WERI-Rb-1 (cell line): ENCODE results near the gene CNN1.

Experiments used
- DNase-seq: peaks from one replicate; pipeline ENCODE4 v3.0.0-alpha.2; 2020
- H3K27ac ChIP-seq: fragments of 250-450 bp; sonication (Bioruptor Pico); 2 replicates; pipeline ENCODE4 v1.5.1; 2020; ENCODE audit warnings: mild to moderate bottlenecking, moderate library complexity
- H3K27me3 ChIP-seq: fragments of 250-450 bp; sonication (Bioruptor Pico); 2 replicates; pipeline ENCODE4 v1.5.1; 2021; ENCODE audit warnings: mild to moderate bottlenecking, low read depth, moderate library complexity; ENCODE audit not compliant: insufficient read depth, severe bottlenecking
- H3K36me3 ChIP-seq: fragments of 250-450 bp; sonication (Bioruptor Pico); 2 replicates; pipeline ENCODE4 v1.5.1; 2020; ENCODE audit warnings: mild to moderate bottlenecking, moderate library complexity
- H3K4me3 ChIP-seq: 2 replicates; pipeline ENCODE4 v1.5.1; 2011; ENCODE audit warnings: low read depth, mild to moderate bottlenecking, control low read depth, low read length
- H3K9me3 ChIP-seq: fragments of 250-450 bp; sonication (Bioruptor Pico); 2 replicates; pipeline ENCODE4 v1.5.1; 2021; ENCODE audit warnings: mild to moderate bottlenecking, moderate library complexity; ENCODE audit not compliant: severe bottlenecking
- TF ChIP-seq, protein P1 (sequence below): IDR thresholded peaks from 2 replicates; pipeline ENCODE4 v1.5.1; 2011; ENCODE audit warnings: low read depth, mild to moderate bottlenecking, control low read depth, inconsistent platforms, low read length

Gene CNN1

DNA sequence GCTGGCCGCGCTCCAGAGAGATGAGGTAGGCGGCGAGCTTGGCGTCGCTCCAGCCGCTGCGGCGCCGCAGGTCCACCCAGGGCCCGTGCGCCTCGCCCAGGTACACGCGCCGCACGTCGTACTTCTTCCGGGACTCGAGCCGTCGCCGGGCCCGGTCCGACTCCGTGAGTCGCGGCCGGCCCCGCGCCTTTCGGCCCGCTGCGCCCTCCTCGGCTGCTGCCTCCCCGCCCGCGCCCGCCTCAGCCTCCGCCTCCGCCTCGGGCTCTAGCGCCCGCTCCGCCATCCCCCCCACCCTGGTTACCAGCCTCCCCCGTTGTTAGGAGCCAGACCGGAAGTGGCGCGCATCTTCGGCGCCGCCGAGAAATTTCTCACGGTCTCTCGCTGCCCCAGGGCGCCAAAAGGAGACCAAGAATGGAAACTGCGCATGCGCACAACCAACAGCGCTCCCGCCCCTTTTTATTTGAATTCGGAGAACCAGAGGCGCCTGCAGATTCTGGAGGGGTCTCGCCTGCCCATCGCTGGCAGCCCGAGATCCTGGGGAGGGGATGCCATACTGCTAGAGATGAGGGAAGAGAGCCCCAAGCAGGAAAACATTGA is 33.0 kb upstream of the CNN1 start, which contains the start of gene ZNF653:
TSS of gene ZNF653 (minus strand) at position 336 of the 597 bp plus-strand sequence. CDS start at position 283, 53 bp downstream.
- DNase-seq: peak; percentile 95
- TF ChIP-seq, protein P1, sequence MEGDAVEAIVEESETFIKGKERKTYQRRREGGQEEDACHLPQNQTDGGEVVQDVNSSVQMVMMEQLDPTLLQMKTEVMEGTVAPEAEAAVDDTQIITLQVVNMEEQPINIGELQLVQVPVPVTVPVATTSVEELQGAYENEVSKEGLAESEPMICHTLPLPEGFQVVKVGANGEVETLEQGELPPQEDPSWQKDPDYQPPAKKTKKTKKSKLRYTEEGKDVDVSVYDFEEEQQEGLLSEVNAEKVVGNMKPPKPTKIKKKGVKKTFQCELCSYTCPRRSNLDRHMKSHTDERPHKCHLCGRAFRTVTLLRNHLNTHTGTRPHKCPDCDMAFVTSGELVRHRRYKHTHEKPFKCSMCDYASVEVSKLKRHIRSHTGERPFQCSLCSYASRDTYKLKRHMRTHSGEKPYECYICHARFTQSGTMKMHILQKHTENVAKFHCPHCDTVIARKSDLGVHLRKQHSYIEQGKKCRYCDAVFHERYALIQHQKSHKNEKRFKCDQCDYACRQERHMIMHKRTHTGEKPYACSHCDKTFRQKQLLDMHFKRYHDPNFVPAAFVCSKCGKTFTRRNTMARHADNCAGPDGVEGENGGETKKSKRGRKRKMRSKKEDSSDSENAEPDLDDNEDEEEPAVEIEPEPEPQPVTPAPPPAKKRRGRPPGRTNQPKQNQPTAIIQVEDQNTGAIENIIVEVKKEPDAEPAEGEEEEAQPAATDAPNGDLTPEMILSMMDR: no peak
- Histone ChIP-seq H3K36me3 (peaks cover 4% of the 10 kb centered on the region; the same call in 1 of the 2 replicates), H3K27ac (peak within 1 kb of the TSS; percentile 91), H3K27me3 (no peaks in the 10 kb centered on the region), H3K4me3 (peak within 1 kb of the TSS; percentile 69), H3K9me3 (no peaks in the 10 kb centered on the region)

DNA sequence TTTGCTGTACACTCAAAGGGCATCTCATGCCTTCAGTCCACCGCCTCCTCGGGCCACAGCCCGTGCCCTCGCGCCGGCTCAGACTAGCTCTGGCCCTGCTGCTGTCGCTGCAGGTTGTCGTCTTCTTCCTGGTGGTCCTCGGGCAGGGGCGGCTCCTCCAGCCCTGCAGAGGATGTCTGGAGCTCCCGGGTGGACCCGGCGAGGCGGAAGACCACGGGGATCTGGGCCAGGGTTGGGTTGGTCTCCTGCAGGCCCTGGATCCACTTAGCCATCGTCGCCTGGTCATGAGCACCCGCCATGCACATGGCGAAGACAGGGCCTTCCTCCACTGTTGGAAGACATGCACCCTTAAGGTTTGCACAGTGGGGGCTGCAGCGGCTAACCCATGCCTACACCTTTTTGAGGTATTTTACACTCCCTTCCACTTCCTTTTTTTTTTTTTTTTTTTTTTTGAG is 32.5 kb upstream of the CNN1 start:
- peaks cover 6% of the 10 kb centered on the region; the same call in 1 of the 2 replicates for H3K36me3 ChIP-seq
- H3K4me3 ChIP-seq: peak overlapping the region; percentile 69
- H3K27me3 ChIP-seq: no peaks in the 10 kb centered on the region
- TF ChIP-seq, protein P1: no peak
- DNase-seq: no peak
- H3K27ac ChIP-seq: peak overlapping the region; percentile 91
- H3K9me3 ChIP-seq: no peaks in the 10 kb centered on the region

DNA sequence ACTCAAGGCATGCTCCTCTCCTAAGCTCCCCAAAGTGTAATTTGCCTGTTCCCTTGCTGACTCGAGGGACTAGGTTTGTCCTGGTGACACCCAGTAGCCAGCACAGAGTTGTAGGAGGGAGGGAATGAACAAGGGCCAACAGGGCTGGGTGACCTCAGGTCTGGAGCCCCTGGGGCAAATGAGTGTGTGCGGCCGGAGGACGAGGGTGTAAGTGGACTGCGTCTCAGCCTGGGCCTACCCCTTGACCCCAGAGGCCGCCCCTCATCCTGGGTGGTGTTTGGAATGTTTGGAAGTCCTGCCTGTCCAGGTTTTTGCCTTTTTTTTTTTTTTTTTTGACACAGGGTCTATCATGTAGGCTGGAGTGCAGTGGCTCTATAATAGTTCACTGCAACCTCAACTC is 31.7 kb upstream of the CNN1 start:
- no peaks in the 10 kb centered on the region for H3K9me3 ChIP-seq
- TF ChIP-seq, protein P1: no peak
- peaks cover 7% of the 10 kb centered on the region; the same call in 1 of the 2 replicates for H3K36me3 ChIP-seq
- no peak overlapping the region for H3K4me3 ChIP-seq
- DNase-seq: no peak
- no peaks in the 10 kb centered on the region for H3K27me3 ChIP-seq
- H3K27ac ChIP-seq: 0 out of 2 replicates have a peak overlapping the region, but pooled peaks have one; percentile 91

DNA sequence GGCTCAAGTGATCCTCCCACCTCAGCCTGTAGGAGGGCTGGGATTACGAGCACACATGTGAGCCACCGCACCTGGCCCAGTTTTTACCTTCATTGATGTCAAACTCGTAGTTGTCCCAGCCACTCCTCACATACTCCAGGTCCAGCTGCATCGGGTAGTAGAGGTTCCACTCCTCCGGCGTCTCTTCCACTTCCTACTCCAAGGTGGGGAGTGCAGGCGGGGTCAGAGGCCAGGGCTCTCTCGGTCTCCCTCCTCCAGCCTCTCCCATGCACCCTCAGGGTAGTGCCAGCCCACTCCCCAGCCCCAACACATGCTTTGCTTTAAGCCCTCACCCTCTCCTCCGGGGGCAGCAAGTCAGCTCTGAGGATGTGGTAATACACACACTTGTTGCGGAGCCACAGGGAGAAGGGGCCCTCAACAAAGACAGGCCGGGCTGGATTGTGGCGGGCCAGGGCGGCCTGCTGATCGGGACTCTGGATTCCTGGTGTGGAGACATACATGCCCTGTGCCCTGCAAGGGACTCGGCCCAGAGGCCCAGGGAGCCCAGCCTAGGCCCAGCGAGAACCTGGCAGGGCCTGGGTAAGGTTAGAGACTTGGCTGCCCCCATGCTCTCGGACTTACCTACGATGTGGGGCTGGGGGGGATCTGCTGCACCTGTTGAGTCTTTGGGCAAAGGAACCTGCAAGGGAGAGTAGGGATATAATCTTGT is 31.1 kb upstream of the CNN1 start:
- Histone ChIP-seq H3K9me3 (no peaks in the 10 kb centered on the region), H3K4me3 (no peak overlapping the region), H3K27me3 (no peaks in the 10 kb centered on the region), H3K27ac (no peak overlapping the region), H3K36me3 (peaks cover 11% of the 10 kb centered on the region; the same call in 1 of the 2 replicates)
- TF ChIP-seq, protein P1: no peak
- DNase-seq: no peak

DNA sequence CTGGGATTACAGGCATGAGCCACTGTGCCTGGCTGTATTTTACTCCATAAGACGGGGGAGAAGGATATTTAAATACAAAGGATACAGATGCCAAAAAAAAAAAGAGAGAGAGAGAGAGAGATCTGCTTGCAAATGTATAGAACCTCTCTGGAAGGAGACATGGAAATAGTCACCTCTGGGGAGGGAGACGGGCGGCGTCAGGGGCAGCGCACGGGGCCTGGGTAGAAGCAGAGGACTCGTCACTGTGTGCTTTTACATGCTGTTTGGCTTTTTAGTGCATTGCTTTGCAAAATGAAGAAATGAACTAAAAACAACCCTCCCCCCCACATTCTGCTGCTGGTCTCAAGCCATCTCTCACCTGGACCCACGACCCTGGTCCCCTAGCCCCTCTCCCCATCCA is 28.2 kb upstream of the CNN1 start:
- no peak for DNase-seq
- TF ChIP-seq, protein P1: no peak
- Histone ChIP-seq H3K4me3 (no peak overlapping the region), H3K27ac (no peak overlapping the region), H3K36me3 (peaks cover 18% of the 10 kb centered on the region), H3K27me3 (no peaks in the 10 kb centered on the region), H3K9me3 (no peaks in the 10 kb centered on the region)
